Neural cell (in vitro differentiated cells): ENCODE results near the gene GNAL.

ENCODE experiments used
- CTCF ChIP-seq: fragments of 450-650 bp; IDR thresholded peaks from 2 replicates; pipeline ENCODE4 v1.5.1; 2014; ENCODE audit warnings: antibody characterized with exemption, mild to moderate bottlenecking, moderate library complexity; ENCODE audit not compliant: poor library complexity, severe bottlenecking
- EP300 ChIP-seq: fragments of 450-650 bp; conservative IDR thresholded peaks from 2 replicates; pipeline ENCODE4 v1.6.1; 2014; ENCODE audit warnings: antibody characterized with exemption, mild to moderate bottlenecking, moderate library complexity; ENCODE audit not compliant: poor library complexity, severe bottlenecking
- EZH2 ChIP-seq: fragments of 200-600, 300-800 bp; shearing (Covaris generic), sonication (generic); IDR thresholded peaks from 2 replicates; pipeline ENCODE4 v1.6.1; 2014; ENCODE audit warnings: antibody characterized with exemption, low read length, borderline replicate concordance, mild to moderate bottlenecking; ENCODE audit not compliant: insufficient read depth, poor library complexity, severe bottlenecking
- RAD21 ChIP-seq: fragments of 450-650 bp; conservative IDR thresholded peaks from 2 replicates; pipeline ENCODE4 v1.6.1; 2014; ENCODE audit warnings: antibody characterized with exemption, mild to moderate bottlenecking, moderate library complexity
- SMC3 ChIP-seq: fragments of 450-650 bp; conservative IDR thresholded peaks from 2 replicates; pipeline ENCODE4 v1.6.1; 2014; ENCODE audit warnings: antibody characterized with exemption, mild to moderate bottlenecking, moderate library complexity; ENCODE audit not compliant: poor library complexity
- TAF1 ChIP-seq: IDR thresholded peaks from 2 replicates; pipeline ENCODE4 v1.6.1; 2012; ENCODE audit warnings: low read depth
- TF ChIP-seq, protein P1 (sequence below): IDR thresholded peaks from 2 replicates; pipeline ENCODE4 v1.6.1; 2012; ENCODE audit warnings: borderline replicate concordance

- TF ChIP-seq CTCF = no peak
- no peak for TF ChIP-seq EP300
- TF ChIP-seq RAD21 = no peak
- TF ChIP-seq EZH2 = no peak
- no peak for TF ChIP-seq TAF1
- TF ChIP-seq SMC3 = no peak
- TF ChIP-seq, protein P1, sequence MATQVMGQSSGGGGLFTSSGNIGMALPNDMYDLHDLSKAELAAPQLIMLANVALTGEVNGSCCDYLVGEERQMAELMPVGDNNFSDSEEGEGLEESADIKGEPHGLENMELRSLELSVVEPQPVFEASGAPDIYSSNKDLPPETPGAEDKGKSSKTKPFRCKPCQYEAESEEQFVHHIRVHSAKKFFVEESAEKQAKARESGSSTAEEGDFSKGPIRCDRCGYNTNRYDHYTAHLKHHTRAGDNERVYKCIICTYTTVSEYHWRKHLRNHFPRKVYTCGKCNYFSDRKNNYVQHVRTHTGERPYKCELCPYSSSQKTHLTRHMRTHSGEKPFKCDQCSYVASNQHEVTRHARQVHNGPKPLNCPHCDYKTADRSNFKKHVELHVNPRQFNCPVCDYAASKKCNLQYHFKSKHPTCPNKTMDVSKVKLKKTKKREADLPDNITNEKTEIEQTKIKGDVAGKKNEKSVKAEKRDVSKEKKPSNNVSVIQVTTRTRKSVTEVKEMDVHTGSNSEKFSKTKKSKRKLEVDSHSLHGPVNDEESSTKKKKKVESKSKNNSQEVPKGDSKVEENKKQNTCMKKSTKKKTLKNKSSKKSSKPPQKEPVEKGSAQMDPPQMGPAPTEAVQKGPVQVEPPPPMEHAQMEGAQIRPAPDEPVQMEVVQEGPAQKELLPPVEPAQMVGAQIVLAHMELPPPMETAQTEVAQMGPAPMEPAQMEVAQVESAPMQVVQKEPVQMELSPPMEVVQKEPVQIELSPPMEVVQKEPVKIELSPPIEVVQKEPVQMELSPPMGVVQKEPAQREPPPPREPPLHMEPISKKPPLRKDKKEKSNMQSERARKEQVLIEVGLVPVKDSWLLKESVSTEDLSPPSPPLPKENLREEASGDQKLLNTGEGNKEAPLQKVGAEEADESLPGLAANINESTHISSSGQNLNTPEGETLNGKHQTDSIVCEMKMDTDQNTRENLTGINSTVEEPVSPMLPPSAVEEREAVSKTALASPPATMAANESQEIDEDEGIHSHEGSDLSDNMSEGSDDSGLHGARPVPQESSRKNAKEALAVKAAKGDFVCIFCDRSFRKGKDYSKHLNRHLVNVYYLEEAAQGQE = no peak
These were observed 131.6 kb downstream of the GNAL start for GRCh38 chr18:11820697-11821096.
